Trophoblast cell (in vitro differentiated cells and primary cell): ENCODE results near the gene LRFN4.

Experiments
- DNase-seq, 2 donors: peaks; one replicate each; pipeline ENCODE4 v3.0.0-alpha.2; 2016
- H2AFZ ChIP-seq: 2 replicates; pipeline ENCODE4 v1.6.1; 2013; ENCODE audit warnings: low read length, moderate library complexity, mild to moderate bottlenecking; ENCODE audit not compliant: insufficient read depth, poor library complexity
- H2AK5ac ChIP-seq: 2 replicates; pipeline ENCODE4 v1.6.1; 2013; ENCODE audit warnings: mild to moderate bottlenecking, low read length
- H2BK120ac ChIP-seq: 2 replicates; pipeline ENCODE4 v1.6.1; 2013; ENCODE audit warnings: low read length, mild to moderate bottlenecking, moderate library complexity; ENCODE audit not compliant: insufficient read depth, poor library complexity
- H2BK12ac ChIP-seq: 2 replicates; pipeline ENCODE4 v1.6.1; 2013; ENCODE audit warnings: mild to moderate bottlenecking, low read length, moderate library complexity
- H2BK5ac ChIP-seq: 2 replicates; pipeline ENCODE4 v1.6.1; 2013; ENCODE audit warnings: low read length, low read depth, moderate library complexity, mild to moderate bottlenecking; ENCODE audit not compliant: poor library complexity
- H3K14ac ChIP-seq: 2 replicates; pipeline ENCODE4 v1.6.1; 2013; ENCODE audit warnings: mild to moderate bottlenecking, low read length
- H3K18ac ChIP-seq: 2 replicates; pipeline ENCODE4 v1.6.1; 2013; ENCODE audit warnings: mild to moderate bottlenecking, low read length
- H3K23ac ChIP-seq: 2 replicates; pipeline ENCODE4 v1.6.1; 2013; ENCODE audit warnings: low read length
- H3K27ac ChIP-seq: 2 replicates; pipeline ENCODE4 v1.5.1; 2013; ENCODE audit warnings: low read depth, mild to moderate bottlenecking, inconsistent platforms, low read length, moderate library complexity
- H3K27me3 ChIP-seq: 2 replicates; pipeline ENCODE4 v1.6.1; 2013; ENCODE audit warnings: inconsistent platforms, mild to moderate bottlenecking, low read length, moderate library complexity; ENCODE audit not compliant: insufficient read depth
- H3K36me3 ChIP-seq, 2 experiments: 1 replicate in 1 of 2; 2 replicates in 1 of 2; pipeline ENCODE4 v1.6.1; 2013; ENCODE audit warnings: low read length in 2 of 2, mild to moderate bottlenecking in 2 of 2, moderate library complexity in 1 of 2; ENCODE audit not compliant: insufficient read depth in 2 of 2, control insufficient read depth in 1 of 2
- H3K4ac ChIP-seq: 2 replicates; pipeline ENCODE4 v1.6.1; 2013; ENCODE audit warnings: low read depth, mild to moderate bottlenecking, low read length, moderate library complexity
- H3K4me1 ChIP-seq, 2 experiments: 1 replicate in 1 of 2; 2 replicates in 1 of 2; pipeline ENCODE4 v1.6.1; 2013; ENCODE audit warnings: low read length in 2 of 2, mild to moderate bottlenecking in 2 of 2, moderate library complexity in 1 of 2; ENCODE audit not compliant: insufficient read depth in 2 of 2, control insufficient read depth in 1 of 2
- H3K4me2 ChIP-seq: 2 replicates; pipeline ENCODE4 v1.6.1; 2013; ENCODE audit warnings: inconsistent platforms, mild to moderate bottlenecking, low read length, moderate library complexity
- H3K4me3 ChIP-seq: 2 replicates; pipeline ENCODE4 v1.5.1; 2013; ENCODE audit warnings: mild to moderate bottlenecking, low read depth, low read length, inconsistent platforms
- H3K79me1 ChIP-seq: one replicate; pipeline ENCODE4 v1.6.1; 2013; ENCODE audit warnings: low read length
- H3K79me2 ChIP-seq: 2 replicates; pipeline ENCODE4 v1.6.1; 2013; ENCODE audit warnings: low read length, mild to moderate bottlenecking; ENCODE audit not compliant: control insufficient read depth, insufficient read depth, poor library complexity
- H3K9ac ChIP-seq: 2 replicates; pipeline ENCODE4 v1.6.1; 2013; ENCODE audit warnings: mild to moderate bottlenecking, low read length
- H3K9me3 ChIP-seq: 2 replicates; pipeline ENCODE4 v1.6.1; 2013; ENCODE audit warnings: low read depth, mild to moderate bottlenecking, control low read depth, inconsistent platforms, low read length; ENCODE audit not compliant: insufficient read depth
- H4K12ac ChIP-seq: 2 replicates; pipeline ENCODE4 v1.6.1; 2013; ENCODE audit warnings: low read depth, mild to moderate bottlenecking, low read length, moderate library complexity
- H4K8ac ChIP-seq: 2 replicates; pipeline ENCODE4 v1.6.1; 2013; ENCODE audit warnings: low read depth, mild to moderate bottlenecking, low read length, moderate library complexity
- H4K91ac ChIP-seq: one replicate; pipeline ENCODE4 v1.6.1; 2013; ENCODE audit warnings: low read depth, mild to moderate bottlenecking, low read length, moderate library complexity
- WGBS: extraction: QIAGEN DNeasy Blood & Tissue Kit; methylation state at CpG from one replicate; pipeline ENCODE4 v1.1.7; 2013; ENCODE audit warnings: missing lambda C conversion rate; ENCODE audit not compliant: insufficient read length, insufficient coverage; ENCODE audit errors: extremely low coverage; 5-methylcytosine and 5-hydroxymethylcytosine counted together

Gene LRFN4

GRCh38 chr11:66869567-66869870 lies 12.7 kb downstream of the LRFN4 start:
- Histone ChIP-seq H3K4ac (no peak overlapping the region), H3K14ac (no peak overlapping the region), H3K27me3 (no peaks in the 10 kb centered on the region), H4K12ac (no peak overlapping the region), H4K91ac (no peak overlapping the region), H3K36me3 (no peaks in the 10 kb centered on the region), H3K9ac (no peak overlapping the region), H3K4me3 (no peak overlapping the region), H2AK5ac (no peak overlapping the region), H3K18ac (no peak overlapping the region), H2BK120ac (no peak overlapping the region), H3K9me3 (no peaks in the 10 kb centered on the region), H3K23ac (no peak overlapping the region), H2BK12ac (no peak overlapping the region), H2BK5ac (no peak overlapping the region), H4K8ac (no peak overlapping the region), H2AFZ (no peak overlapping the region), H3K4me1 (peaks cover 0 to 4% of the 10 kb centered on the region in 2 experiments), H3K4me2 (no peak overlapping the region), H3K79me1 (no peaks in the 10 kb centered on the region), H3K27ac (no peak overlapping the region), H3K79me2 (no peaks in the 10 kb centered on the region)
- WGBS, result no CpG with 5 or more reads among the region's 9 CpGs
- DNase-seq, result no peak

GRCh38 chr11:66870131-66870530 lies 13.3 kb downstream of the LRFN4 start:
- peaks cover 0 to 4% of the 10 kb centered on the region in 2 experiments for H3K4me1 ChIP-seq
- H2BK12ac ChIP-seq, result no peak overlapping the region
- no peaks in the 10 kb centered on the region for H3K79me1 ChIP-seq
- no peak overlapping the region for H3K27ac ChIP-seq
- H4K91ac ChIP-seq, result no peak overlapping the region
- no peak overlapping the region for H3K4me2 ChIP-seq
- no peaks in the 10 kb centered on the region for H3K79me2 ChIP-seq
- no peaks in the 10 kb centered on the region for H3K9me3 ChIP-seq
- H4K8ac ChIP-seq, result no peak overlapping the region
- no peak overlapping the region for H3K23ac ChIP-seq
- no CpG with 5 or more reads among the region's 16 CpGs for WGBS
- H2AK5ac ChIP-seq, result no peak overlapping the region
- no peak overlapping the region for H3K9ac ChIP-seq
- H3K14ac ChIP-seq, result no peak overlapping the region
- no peak overlapping the region for H3K4ac ChIP-seq
- no peaks in the 10 kb centered on the region for H3K36me3 ChIP-seq
- no peaks in the 10 kb centered on the region for H3K27me3 ChIP-seq
- H2AFZ ChIP-seq, result no peak overlapping the region
- H4K12ac ChIP-seq, result no peak overlapping the region
- H3K4me3 ChIP-seq, result no peak overlapping the region
- no peak for DNase-seq
- H3K18ac ChIP-seq, result no peak overlapping the region
- H2BK120ac ChIP-seq, result no peak overlapping the region
- H2BK5ac ChIP-seq, result no peak overlapping the region

- Histone ChIP-seq H2BK12ac (no peak overlapping the region), H3K4me1 (peaks cover 0 to 4% of the 10 kb centered on the region in 2 experiments), H3K9ac (no peak overlapping the region), H3K18ac (no peak overlapping the region), H3K79me1 (no peaks in the 10 kb centered on the region), H3K79me2 (no peaks in the 10 kb centered on the region), H3K27me3 (no peaks in the 10 kb centered on the region), H3K27ac (no peak overlapping the region), H3K4me3 (no peak overlapping the region), H2BK120ac (no peak overlapping the region), H4K8ac (no peak overlapping the region), H2BK5ac (no peak overlapping the region), H3K23ac (no peak overlapping the region), H4K12ac (no peak overlapping the region), H2AK5ac (no peak overlapping the region), H3K36me3 (no peaks in the 10 kb centered on the region), H4K91ac (no peak overlapping the region), H2AFZ (no peak overlapping the region), H3K9me3 (no peaks in the 10 kb centered on the region), H3K4me2 (no peak overlapping the region), H3K4ac (no peak overlapping the region), H3K14ac (no peak overlapping the region)
- no CpG with 5 or more reads among the region's 39 CpGs for WGBS
- no peak for DNase-seq
These were observed 14.0 kb downstream of the LRFN4 start for GRCh38 chr11:66870616-66871520.

GRCh38 chr11:66871521-66871901 lies 14.6 kb downstream of the LRFN4 start:
- Histone ChIP-seq H3K9me3 (no peaks in the 10 kb centered on the region), H3K14ac (no peak overlapping the region), H3K9ac (no peak overlapping the region), H2BK5ac (no peak overlapping the region), H3K4me2 (no peak overlapping the region), H3K4ac (no peak overlapping the region), H3K27ac (no peak overlapping the region), H2AFZ (no peak overlapping the region), H2AK5ac (no peak overlapping the region), H4K91ac (no peak overlapping the region), H3K36me3 (no peaks in the 10 kb centered on the region), H2BK120ac (no peak overlapping the region), H3K4me3 (no peak overlapping the region), H3K23ac (no peak overlapping the region), H4K12ac (no peak overlapping the region), H3K4me1 (peaks cover 0 to 6% of the 10 kb centered on the region in 2 experiments), H3K79me1 (no peaks in the 10 kb centered on the region), H2BK12ac (no peak overlapping the region), H3K18ac (no peak overlapping the region), H3K79me2 (no peaks in the 10 kb centered on the region), H3K27me3 (no peaks in the 10 kb centered on the region), H4K8ac (no peak overlapping the region)
- WGBS, result no CpG with 5 or more reads among the region's 18 CpGs
- DNase-seq, result no peak
